OCI-LY3 (cell line): ENCODE results near the gene FBXW4.

Source experiments
- CTCF ChIP-seq: fragments of 200-600, 300-600 bp; sonication (generic); IDR thresholded peaks from 2 replicates; pipeline ENCODE4 v1.5.1; 2014; ENCODE audit warnings: antibody characterized with exemption, low read length, low read depth
- EZH2phosphoT487 ChIP-seq: fragments of 200-600 bp; shearing (Covaris generic); IDR thresholded peaks from 2 replicates; pipeline ENCODE4 v1.6.1; 2018; ENCODE audit warnings: antibody characterized with exemption, mixed run types, low read depth

DNA sequence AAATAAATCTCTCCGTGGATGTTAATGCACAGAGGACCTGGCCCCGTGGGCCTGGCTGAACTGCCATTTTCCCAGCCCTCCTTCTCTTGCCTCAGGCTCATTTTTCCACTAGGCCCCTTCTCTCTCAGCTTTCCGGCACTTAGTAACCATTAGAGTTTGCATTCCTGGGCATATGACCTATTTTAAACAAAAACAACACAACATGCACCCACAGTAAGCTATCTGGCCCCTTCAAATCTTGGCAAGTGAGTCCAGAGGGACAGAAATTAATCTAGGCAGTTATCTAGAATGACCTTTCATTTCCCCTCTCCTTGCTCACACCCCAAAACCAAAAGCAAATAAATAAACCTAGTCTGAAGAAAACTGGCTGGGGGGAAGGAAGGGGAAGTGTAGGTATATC is 11.7 kb downstream of the FBXW4 start:
- TF ChIP-seq CTCF (no peak), EZH2phosphoT487 (no peak)
